DOHH2 (cell line): ENCODE results near the gene HRCT1.

Source experiments
- CTCF ChIP-seq: fragments of 200-600 bp; sonication (generic); IDR thresholded peaks from one replicate; pipeline ENCODE4 v1.5.1; 2014; ENCODE audit warnings: antibody characterized with exemption, mild to moderate bottlenecking, low read depth, low read length; ENCODE audit not compliant: poor library complexity, severe bottlenecking
- EZH2phosphoT487 ChIP-seq: fragments of 200-600 bp; sonication (generic); IDR thresholded peaks from 2 replicates; pipeline ENCODE4 v1.6.1; 2017; ENCODE audit warnings: borderline replicate concordance, mild to moderate bottlenecking, antibody characterized with exemption, low read length, moderate library complexity, mixed read lengths

- TF ChIP-seq CTCF (no peak), EZH2phosphoT487 (no peak)
Measured at GRCh38 chr9:35935261-35935660, 29.3 kb downstream of the HRCT1 start.
